GM10248 (cell line): Measurements from ENCODE around the gene ZNF425.

Experiments used
- CTCF ChIA-PET: fragments of 300-600 bp; sonication (Branson Sonifier 250); formaldehyde crosslinking; extraction: SDS; loops from one replicate; lab custom pipeline; 2021; ENCODE audit warnings: antibody characterized with exemption; lab: Yijun Ruan, JAX
- POLR2A ChIA-PET: fragments of 350-650 bp; sonication (Branson Sonifier 250); formaldehyde crosslinking; extraction: SDS; loops from one replicate; lab custom pipeline; 2020; ENCODE audit warnings: antibody characterized with exemption; lab: Yijun Ruan, JAX
- DNase-seq: peaks from one replicate; pipeline ENCODE4 v3.0.0; 2012; ENCODE audit errors: extremely low spot score
- CTCF ChIP-seq: IDR thresholded peaks from 2 replicates; pipeline ENCODE4 v1.5.1; 2012; ENCODE audit warnings: mild to moderate bottlenecking, low read depth; ENCODE audit errors: extremely low read depth, missing control alignments, control extremely low read depth

ZNF425 gene

GRCh38 chr7:149136118-149136517, 10.0 kb upstream of the ZNF425 start:
- CTCF ChIA-PET = interaction anchor here (0.9 to 3.8 kb wide), 6 partner anchors 8 to 131 kb away, joined by 3 to 26 read pairs (median 6); partner anchors contain the start of genes ZNF398 and ZNF425
- POLR2A ChIA-PET = no interaction called here

GRCh38 chr7:149133028-149133710, 7.0 kb upstream of the ZNF425 start:
- POLR2A ChIA-PET = no interaction called here
- TF ChIP-seq CTCF = no peak

More at GRCh38 chr7:149136118-149136517, 10.0 kb upstream of the ZNF425 start:
- no peak for DNase-seq
- no peak for TF ChIP-seq CTCF

GRCh38 chr7:149130572-149131198, 4.6 kb upstream of the ZNF425 start:
- no peak for TF ChIP-seq CTCF
- CTCF ChIA-PET = no interaction called here
- DNase-seq = no peak
- POLR2A ChIA-PET = no interaction called here

More at GRCh38 chr7:149133028-149133710, 7.0 kb upstream of the ZNF425 start:
- no peak for DNase-seq
- CTCF ChIA-PET = interaction anchor here (1.5 to 3.8 kb wide), 4 partner anchors 10 to 68 kb away, joined by 5 to 26 read pairs (median 6); partner anchors contain the start of gene ZNF398

- POLR2A ChIA-PET = no interaction called here
These were observed 640 bp upstream of the ZNF425 start for GRCh38 chr7:149126662-149127266.

GRCh38 chr7:149125189-149125862, 798 bp downstream of the ZNF425 start:
- ChIA-PET POLR2A (interaction anchor here (0.5 to 1.2 kb wide), 4 partner anchors 10 to 60 kb away, joined by 3 to 5 read pairs (median 4); partner anchors contain the start of gene ZNF398), CTCF (interaction anchor here (0.7 to 5.1 kb wide), 21 partner anchors 10 to 497 kb away, joined by 3 to 63 read pairs (median 5); partner anchors contain the start of genes ZNF282 and ZNF398)
- DNase-seq = no peak
- no peak for TF ChIP-seq CTCF

More at GRCh38 chr7:149126662-149127266, 640 bp upstream of the ZNF425 start:
- TF ChIP-seq CTCF = no peak
- CTCF ChIA-PET = interaction anchor here (0.6 to 5.1 kb wide), 20 partner anchors 9 to 496 kb away, joined by 3 to 63 read pairs (median 4); partner anchors contain the start of genes ZNF282 and ZNF398
- peak; percentile 80 for DNase-seq

- ChIA-PET POLR2A (no interaction called here), CTCF (no interaction called here)
- no peak for DNase-seq
- no peak for TF ChIP-seq CTCF
These were observed 16.2 kb downstream of the ZNF425 start for GRCh38 chr7:149109969-149110368.
